Kasumi-1 (cell line): Measurements from ENCODE around the gene CNNM4.

Experiments used
- DNase-seq, 2 experiments: peaks; one replicate each; lab custom pipeline; 2025; lab: John Stamatoyannopoulos, UW

Gene CNNM4

GRCh38 chr2:96859099-96859649, 98.5 kb downstream of the CNNM4 start:
- DNase-seq = no peak

GRCh38 chr2:96859681-96860064, 99.0 kb downstream of the CNNM4 start:
- DNase-seq = no peak

- no peak for DNase-seq
These were observed 99.6 kb downstream of the CNNM4 start for GRCh38 chr2:96860065-96861029.

- DNase-seq = no peak
These were observed 100.4 kb downstream of the CNNM4 start for GRCh38 chr2:96861074-96861473.
